ENCODE measurements around the gene NOXA1. TPM values are rescaled to one million over a fixed set of nuclear protein-coding genes. Genes with fewer than 3 reads are reported as not detected.

Gene NOXA1
- total and polyA plus RNA-seq, 2 of the 8 experiments (the other 6 are each of a cell fraction or from before 2014, with no cell fraction given): 0.34 to 0.91 TPM

GRCh38 chr9:137393176-137394150 lies 29.7 kb upstream of the NOXA1 start (continued):
- TF ChIP-seq, protein P1, sequence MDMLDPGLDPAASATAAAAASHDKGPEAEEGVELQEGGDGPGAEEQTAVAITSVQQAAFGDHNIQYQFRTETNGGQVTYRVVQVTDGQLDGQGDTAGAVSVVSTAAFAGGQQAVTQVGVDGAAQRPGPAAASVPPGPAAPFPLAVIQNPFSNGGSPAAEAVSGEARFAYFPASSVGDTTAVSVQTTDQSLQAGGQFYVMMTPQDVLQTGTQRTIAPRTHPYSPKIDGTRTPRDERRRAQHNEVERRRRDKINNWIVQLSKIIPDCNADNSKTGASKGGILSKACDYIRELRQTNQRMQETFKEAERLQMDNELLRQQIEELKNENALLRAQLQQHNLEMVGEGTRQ (IDR thresholded peaks at IDR 0.05; ENCODE audit: low read length): no peak
- no peak for TF ChIP-seq KDM5A (IDR thresholded peaks at IDR 0.05; ENCODE audit: low read length)
- TF ChIP-seq RNF2 (IDR thresholded peaks at IDR 0.05; ENCODE audit: borderline replicate concordance, low read depth, low read length, missing control alignments, poor library complexity, severe bottlenecking): no peak
